PFSK-1 (cell line): ENCODE results near the gene KRTAP4-7.

Experiments
- FOXP2 ChIP-seq: optimal IDR thresholded peaks from 2 replicates; pipeline ENCODE3; 2011; ENCODE audit warnings: borderline replicate concordance, control low read depth, inconsistent platforms; ENCODE audit not compliant: insufficient read depth; ENCODE audit errors: extremely low read length, extremely low read depth
- POLR2AphosphoS5 ChIP-seq: IDR thresholded peaks from 2 replicates; pipeline ENCODE4 v1.6.1; 2012; ENCODE audit warnings: low read depth, mild to moderate bottlenecking, control low read depth, low read length, moderate library complexity
- SIN3A ChIP-seq: IDR thresholded peaks from 2 replicates; pipeline ENCODE4 v1.6.1; 2012; ENCODE audit warnings: mild to moderate bottlenecking, low read length, moderate library complexity, borderline replicate concordance; ENCODE audit not compliant: insufficient read depth
- TAF1 ChIP-seq: IDR thresholded peaks from 2 replicates; pipeline ENCODE4 v1.6.1; 2012; ENCODE audit warnings: low read length, control low read depth, borderline replicate concordance; ENCODE audit not compliant: insufficient read depth
- TF ChIP-seq, protein P1 (sequence below), 2 experiments: IDR thresholded peaks; 2 replicates each; pipeline versions ENCODE4 v1.6.1 to v1.8.0; 2011 to 2012; ENCODE audit warnings: low read depth in 2 of 2, low read length in 2 of 2, control low read depth in 1 of 2, inconsistent platforms in 1 of 2, mild to moderate bottlenecking in 1 of 2, moderate library complexity in 1 of 2; ENCODE audit not compliant: insufficient read depth in 1 of 2

DNA sequence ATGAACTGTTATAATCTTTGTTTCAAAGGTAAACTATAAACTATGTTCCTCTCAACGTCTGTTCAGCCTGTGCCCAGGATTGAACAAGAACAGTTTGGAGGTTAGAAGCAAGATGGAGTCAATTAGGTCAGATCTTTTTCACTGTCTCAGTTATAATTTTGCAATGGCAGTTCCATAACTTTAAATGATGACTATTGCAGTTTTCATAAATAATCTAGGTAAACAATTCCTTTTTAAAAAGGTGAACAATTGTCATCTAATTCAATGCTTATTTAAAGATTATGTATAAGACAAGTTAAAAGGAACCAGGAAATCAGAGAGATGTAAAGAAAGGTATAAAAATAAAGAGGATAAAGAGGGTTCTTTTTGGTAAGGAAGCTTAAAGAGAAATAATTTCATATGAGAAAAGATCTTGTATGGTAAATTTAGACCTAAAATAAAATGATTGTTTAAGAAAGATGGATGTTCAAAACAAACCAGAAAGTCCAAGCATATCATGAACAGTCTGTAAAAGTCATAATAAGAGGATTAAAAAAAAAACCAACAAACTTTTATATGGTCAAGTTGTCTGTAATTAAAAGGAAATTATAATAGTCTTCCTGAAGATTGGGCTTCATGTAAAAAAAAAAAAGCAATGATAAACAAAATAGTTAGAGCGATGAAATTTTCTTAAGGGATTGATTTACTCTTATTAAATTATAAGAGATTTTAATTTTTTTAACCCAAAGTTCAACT is 27.4 kb downstream of the KRTAP4-7 start:
- TF ChIP-seq POLR2AphosphoS5, result no peak
- no peak for TF ChIP-seq SIN3A
- TF ChIP-seq, protein P1, sequence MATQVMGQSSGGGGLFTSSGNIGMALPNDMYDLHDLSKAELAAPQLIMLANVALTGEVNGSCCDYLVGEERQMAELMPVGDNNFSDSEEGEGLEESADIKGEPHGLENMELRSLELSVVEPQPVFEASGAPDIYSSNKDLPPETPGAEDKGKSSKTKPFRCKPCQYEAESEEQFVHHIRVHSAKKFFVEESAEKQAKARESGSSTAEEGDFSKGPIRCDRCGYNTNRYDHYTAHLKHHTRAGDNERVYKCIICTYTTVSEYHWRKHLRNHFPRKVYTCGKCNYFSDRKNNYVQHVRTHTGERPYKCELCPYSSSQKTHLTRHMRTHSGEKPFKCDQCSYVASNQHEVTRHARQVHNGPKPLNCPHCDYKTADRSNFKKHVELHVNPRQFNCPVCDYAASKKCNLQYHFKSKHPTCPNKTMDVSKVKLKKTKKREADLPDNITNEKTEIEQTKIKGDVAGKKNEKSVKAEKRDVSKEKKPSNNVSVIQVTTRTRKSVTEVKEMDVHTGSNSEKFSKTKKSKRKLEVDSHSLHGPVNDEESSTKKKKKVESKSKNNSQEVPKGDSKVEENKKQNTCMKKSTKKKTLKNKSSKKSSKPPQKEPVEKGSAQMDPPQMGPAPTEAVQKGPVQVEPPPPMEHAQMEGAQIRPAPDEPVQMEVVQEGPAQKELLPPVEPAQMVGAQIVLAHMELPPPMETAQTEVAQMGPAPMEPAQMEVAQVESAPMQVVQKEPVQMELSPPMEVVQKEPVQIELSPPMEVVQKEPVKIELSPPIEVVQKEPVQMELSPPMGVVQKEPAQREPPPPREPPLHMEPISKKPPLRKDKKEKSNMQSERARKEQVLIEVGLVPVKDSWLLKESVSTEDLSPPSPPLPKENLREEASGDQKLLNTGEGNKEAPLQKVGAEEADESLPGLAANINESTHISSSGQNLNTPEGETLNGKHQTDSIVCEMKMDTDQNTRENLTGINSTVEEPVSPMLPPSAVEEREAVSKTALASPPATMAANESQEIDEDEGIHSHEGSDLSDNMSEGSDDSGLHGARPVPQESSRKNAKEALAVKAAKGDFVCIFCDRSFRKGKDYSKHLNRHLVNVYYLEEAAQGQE (IDR thresholded peaks at IDR 0.05; ENCODE audit: insufficient read depth in 1 of 2, low read depth in 2 of 2, low read length in 2 of 2), result no peak
- no peak for TF ChIP-seq TAF1
- TF ChIP-seq FOXP2, result no peak
